HEK293 (cell line): ENCODE measurements around the gene FASTK.
A peak's percentile ranks its signal among the peaks of the same experiment; 100 is the strongest.

ENCODE experiments used
- BCL11B ChIP-seq: fragments of 450-650 bp; formaldehyde crosslinking; IDR thresholded peaks from 2 replicates; pipeline ENCODE4 v1.5.1; 2016; ENCODE audit warnings: low read depth, missing biosample characterization, missing genetic modification characterization
- EGR2 ChIP-seq: fragments of 450-650 bp; formaldehyde crosslinking; IDR thresholded peaks from 2 replicates; pipeline ENCODE4 v1.5.1; 2016; ENCODE audit warnings: low read depth, missing biosample characterization, missing genetic modification characterization
- KLF1 ChIP-seq: fragments of 450-650 bp; formaldehyde crosslinking; IDR thresholded peaks from 2 replicates; pipeline ENCODE4 v1.5.1; 2016; ENCODE audit warnings: missing biosample characterization, missing genetic modification characterization
- KLF8 ChIP-seq: fragments of 450-650 bp; formaldehyde crosslinking; IDR thresholded peaks from 2 replicates; pipeline ENCODE4 v1.5.1; 2016; ENCODE audit warnings: missing biosample characterization, missing genetic modification characterization
- MZF1 ChIP-seq: fragments of 450-650 bp; formaldehyde crosslinking; IDR thresholded peaks from 2 replicates; pipeline ENCODE4 v1.5.1; 2017; ENCODE audit warnings: missing biosample characterization, missing genetic modification characterization, borderline replicate concordance
- WT1 ChIP-seq: fragments of 450-650 bp; formaldehyde crosslinking; IDR thresholded peaks from 2 replicates; pipeline ENCODE4 v1.5.1; 2016; ENCODE audit warnings: missing biosample characterization, missing genetic modification characterization
- ZBTB48 ChIP-seq: fragments of 450-650 bp; formaldehyde crosslinking; IDR thresholded peaks from 2 replicates; pipeline ENCODE4 v1.5.1; 2016; ENCODE audit warnings: missing biosample characterization, missing genetic modification characterization
- ZFHX2 ChIP-seq: fragments of 450-650 bp; formaldehyde crosslinking; conservative IDR thresholded peaks from 2 replicates; pipeline ENCODE4 v1.5.1; 2016; ENCODE audit warnings: missing biosample characterization, missing genetic modification characterization
- ZIC2 ChIP-seq: fragments of 450-650 bp; formaldehyde crosslinking; IDR thresholded peaks from 2 replicates; pipeline ENCODE4 v1.5.1; 2016; ENCODE audit warnings: missing biosample characterization, missing genetic modification characterization
- ZNF19 ChIP-seq: fragments of 450-650 bp; formaldehyde crosslinking; IDR thresholded peaks from 2 replicates; pipeline ENCODE4; 2016; ENCODE audit warnings: missing biosample characterization, missing genetic modification characterization, low read depth
- ZNF23 ChIP-seq: fragments of 450-650 bp; formaldehyde crosslinking; IDR thresholded peaks from 2 replicates; pipeline ENCODE4 v1.5.1; 2016; ENCODE audit warnings: missing biosample characterization, missing genetic modification characterization, borderline replicate concordance
- ZNF274 ChIP-seq, 2 experiments: fragments of 200-500 bp in 1 of 2; fragments of 450-650 bp in 1 of 2; sonication (Bioruptor generic) in 1 of 2; formaldehyde crosslinking in 1 of 2; IDR thresholded peaks; 2 replicates each; pipeline versions ENCODE4 v1.5.1 to v1.6.1; 2014 to 2016; ENCODE audit warnings: borderline replicate concordance in 1 of 2, inconsistent platforms in 1 of 2, low read length in 1 of 2, missing biosample characterization in 1 of 2, missing genetic modification characterization in 1 of 2
- ZNF335 ChIP-seq: fragments of 450-650 bp; formaldehyde crosslinking; conservative IDR thresholded peaks from 2 replicates; pipeline ENCODE4 v1.5.1; 2016; ENCODE audit warnings: missing biosample characterization, missing genetic modification characterization
- ZNF354C ChIP-seq: fragments of 450-650 bp; formaldehyde crosslinking; IDR thresholded peaks from 2 replicates; pipeline ENCODE4 v1.5.1; 2016; ENCODE audit warnings: missing biosample characterization, missing genetic modification characterization, low read depth, borderline replicate concordance
- ZNF529 ChIP-seq: fragments of 450-650 bp; formaldehyde crosslinking; IDR thresholded peaks from 2 replicates; pipeline ENCODE4 v1.5.1; 2017; ENCODE audit warnings: missing genetic modification characterization, missing biosample characterization; ENCODE audit not compliant: insufficient replicate concordance
- ZNF561 ChIP-seq: fragments of 450-650 bp; IDR thresholded peaks from 2 replicates; pipeline ENCODE4 v1.5.1; 2018; ENCODE audit warnings: missing biosample characterization, missing genetic modification characterization, borderline replicate concordance
- ZNF624 ChIP-seq: fragments of 450-650 bp; formaldehyde crosslinking; IDR thresholded peaks from 2 replicates; pipeline ENCODE4 v1.5.1; 2017; ENCODE audit warnings: missing biosample characterization, missing genetic modification characterization
- ZNF660 ChIP-seq: fragments of 450-650 bp; IDR thresholded peaks from 2 replicates; pipeline ENCODE4 v1.5.1; 2018; ENCODE audit warnings: missing biosample characterization, mild to moderate bottlenecking, missing genetic modification characterization
- TF ChIP-seq, protein P1 (sequence below): fragments of 450-650 bp; formaldehyde crosslinking; IDR thresholded peaks from 2 replicates; pipeline ENCODE4 v1.5.1; 2016; ENCODE audit warnings: missing biosample characterization, missing genetic modification characterization
- TF ChIP-seq, protein P2 (sequence below): fragments of 450-650 bp; formaldehyde crosslinking; IDR thresholded peaks from 2 replicates; pipeline ENCODE4 v1.5.1; 2016; ENCODE audit warnings: missing biosample characterization, missing genetic modification characterization
- TF ChIP-seq, protein P3 (sequence below): fragments of 450-650 bp; formaldehyde crosslinking; conservative IDR thresholded peaks from 2 replicates; pipeline ENCODE4 v1.5.1; 2016; ENCODE audit warnings: low read depth, missing biosample characterization, missing genetic modification characterization
- TF ChIP-seq, protein P4 (sequence below): fragments of 450-650 bp; formaldehyde crosslinking; IDR thresholded peaks from 2 replicates; pipeline ENCODE4 v1.5.1; 2016; ENCODE audit warnings: missing biosample characterization, missing genetic modification characterization, borderline replicate concordance
- TF ChIP-seq, protein P5 (sequence below): fragments of 450-650 bp; formaldehyde crosslinking; IDR thresholded peaks from 2 replicates; pipeline ENCODE4 v1.5.1; 2017; ENCODE audit warnings: missing biosample characterization, missing genetic modification characterization

FASTK gene

DNA sequence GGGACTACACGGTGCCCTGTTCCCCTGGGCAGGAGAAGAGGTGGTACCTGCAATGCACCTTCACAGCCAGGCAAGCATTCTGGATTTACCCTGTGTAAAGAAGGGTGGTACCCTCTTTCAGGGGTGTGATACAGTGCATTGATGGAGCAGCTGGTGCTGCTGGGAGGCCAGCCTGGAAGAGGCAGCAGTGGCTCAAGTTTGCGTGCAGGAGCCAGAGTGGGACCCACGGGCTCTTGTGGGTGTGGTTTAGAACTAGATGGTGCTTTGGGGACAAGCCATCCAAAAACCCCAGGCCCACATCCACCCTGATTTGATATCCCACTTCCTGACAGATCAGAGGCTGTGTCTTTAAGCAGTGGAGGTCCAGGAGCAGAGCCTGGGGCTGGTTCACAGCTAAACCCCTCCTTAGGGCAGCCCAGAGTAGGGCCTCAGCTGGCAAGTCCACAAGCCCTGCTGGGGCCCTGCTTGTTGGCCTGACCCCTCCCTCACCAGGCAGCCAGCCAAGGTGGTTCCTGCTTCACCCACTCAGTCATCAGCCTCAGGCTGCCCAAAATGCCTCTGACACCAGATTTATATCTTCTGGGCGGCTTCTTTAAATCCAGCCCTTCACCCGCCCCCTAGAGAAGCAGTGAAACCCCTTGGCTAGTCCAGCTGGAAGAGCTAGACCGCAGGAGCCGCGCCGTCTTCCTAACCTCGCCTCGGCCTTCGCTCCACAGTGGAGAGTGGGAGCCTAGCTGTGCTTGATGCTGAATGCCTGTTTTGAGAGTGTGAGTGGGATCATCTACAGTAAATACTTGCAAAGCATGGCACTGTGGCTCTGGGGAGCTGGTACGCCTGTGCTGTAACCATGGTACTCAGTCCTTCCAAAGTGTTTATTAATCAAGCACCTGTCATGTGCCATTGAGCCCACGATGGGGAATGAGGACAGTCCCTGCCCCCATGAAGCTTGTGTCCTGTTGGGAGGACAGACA, 33.7 kb downstream of the FASTK start (continued):
- TF ChIP-seq, protein P1, sequence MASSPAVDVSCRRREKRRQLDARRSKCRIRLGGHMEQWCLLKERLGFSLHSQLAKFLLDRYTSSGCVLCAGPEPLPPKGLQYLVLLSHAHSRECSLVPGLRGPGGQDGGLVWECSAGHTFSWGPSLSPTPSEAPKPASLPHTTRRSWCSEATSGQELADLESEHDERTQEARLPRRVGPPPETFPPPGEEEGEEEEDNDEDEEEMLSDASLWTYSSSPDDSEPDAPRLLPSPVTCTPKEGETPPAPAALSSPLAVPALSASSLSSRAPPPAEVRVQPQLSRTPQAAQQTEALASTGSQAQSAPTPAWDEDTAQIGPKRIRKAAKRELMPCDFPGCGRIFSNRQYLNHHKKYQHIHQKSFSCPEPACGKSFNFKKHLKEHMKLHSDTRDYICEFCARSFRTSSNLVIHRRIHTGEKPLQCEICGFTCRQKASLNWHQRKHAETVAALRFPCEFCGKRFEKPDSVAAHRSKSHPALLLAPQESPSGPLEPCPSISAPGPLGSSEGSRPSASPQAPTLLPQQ (tag by site-specific recombination): peak; percentile 72
- TF ChIP-seq WT1 (tag by site-specific recombination) (no peak), ZBTB48 (tag by site-specific recombination) (peak; percentile 45), ZFHX2 (tag by site-specific recombination) (peak; percentile 55), ZNF354C (no peak), ZNF335 (tag by site-specific recombination) (peak; percentile 62), ZNF23 (tag by site-specific recombination) (no peak), ZIC2 (tag by site-specific recombination) (no peak), ZNF561 (tag by site-specific recombination) (no peak), EGR2 (peak; percentile 61), ZNF274 (IDR thresholded peaks at IDR 0.05; ENCODE audit: low read length) (no peak), ZNF274 (tag by site-specific recombination; IDR thresholded peaks at IDR 0.05; ENCODE audit: borderline replicate concordance) (no peak), BCL11B (tag by site-specific recombination) (no peak), ZNF19 (no peak), ZNF660 (tag by site-specific recombination) (no peak), KLF8 (tag by site-specific recombination) (no peak), KLF1 (tag by site-specific recombination) (peak; percentile 6; the same call in 1 of the 2 replicates), ZNF624 (no peak), MZF1 (no peak), ZNF529 (tag by site-specific recombination) (no peak)
- TF ChIP-seq, protein P2, sequence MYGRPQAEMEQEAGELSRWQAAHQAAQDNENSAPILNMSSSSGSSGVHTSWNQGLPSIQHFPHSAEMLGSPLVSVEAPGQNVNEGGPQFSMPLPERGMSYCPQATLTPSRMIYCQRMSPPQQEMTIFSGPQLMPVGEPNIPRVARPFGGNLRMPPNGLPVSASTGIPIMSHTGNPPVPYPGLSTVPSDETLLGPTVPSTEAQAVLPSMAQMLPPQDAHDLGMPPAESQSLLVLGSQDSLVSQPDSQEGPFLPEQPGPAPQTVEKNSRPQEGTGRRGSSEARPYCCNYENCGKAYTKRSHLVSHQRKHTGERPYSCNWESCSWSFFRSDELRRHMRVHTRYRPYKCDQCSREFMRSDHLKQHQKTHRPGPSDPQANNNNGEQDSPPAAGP (tag by site-specific recombination): no peak
- TF ChIP-seq, protein P3, sequence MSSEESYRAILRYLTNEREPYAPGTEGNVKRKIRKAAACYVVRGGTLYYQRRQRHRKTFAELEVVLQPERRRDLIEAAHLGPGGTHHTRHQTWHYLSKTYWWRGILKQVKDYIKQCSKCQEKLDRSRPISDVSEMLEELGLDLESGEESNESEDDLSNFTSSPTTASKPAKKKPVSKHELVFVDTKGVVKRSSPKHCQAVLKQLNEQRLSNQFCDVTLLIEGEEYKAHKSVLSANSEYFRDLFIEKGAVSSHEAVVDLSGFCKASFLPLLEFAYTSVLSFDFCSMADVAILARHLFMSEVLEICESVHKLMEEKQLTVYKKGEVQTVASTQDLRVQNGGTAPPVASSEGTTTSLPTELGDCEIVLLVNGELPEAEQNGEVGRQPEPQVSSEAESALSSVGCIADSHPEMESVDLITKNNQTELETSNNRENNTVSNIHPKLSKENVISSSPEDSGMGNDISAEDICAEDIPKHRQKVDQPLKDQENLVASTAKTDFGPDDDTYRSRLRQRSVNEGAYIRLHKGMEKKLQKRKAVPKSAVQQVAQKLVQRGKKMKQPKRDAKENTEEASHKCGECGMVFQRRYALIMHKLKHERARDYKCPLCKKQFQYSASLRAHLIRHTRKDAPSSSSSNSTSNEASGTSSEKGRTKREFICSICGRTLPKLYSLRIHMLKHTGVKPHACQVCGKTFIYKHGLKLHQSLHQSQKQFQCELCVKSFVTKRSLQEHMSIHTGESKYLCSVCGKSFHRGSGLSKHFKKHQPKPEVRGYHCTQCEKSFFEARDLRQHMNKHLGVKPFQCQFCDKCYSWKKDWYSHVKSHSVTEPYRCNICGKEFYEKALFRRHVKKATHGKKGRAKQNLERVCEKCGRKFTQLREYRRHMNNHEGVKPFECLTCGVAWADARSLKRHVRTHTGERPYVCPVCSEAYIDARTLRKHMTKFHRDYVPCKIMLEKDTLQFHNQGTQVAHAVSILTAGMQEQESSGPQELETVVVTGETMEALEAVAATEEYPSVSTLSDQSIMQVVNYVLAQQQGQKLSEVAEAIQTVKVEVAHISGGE (tag by site-specific recombination): no peak
- TF ChIP-seq, protein P4, sequence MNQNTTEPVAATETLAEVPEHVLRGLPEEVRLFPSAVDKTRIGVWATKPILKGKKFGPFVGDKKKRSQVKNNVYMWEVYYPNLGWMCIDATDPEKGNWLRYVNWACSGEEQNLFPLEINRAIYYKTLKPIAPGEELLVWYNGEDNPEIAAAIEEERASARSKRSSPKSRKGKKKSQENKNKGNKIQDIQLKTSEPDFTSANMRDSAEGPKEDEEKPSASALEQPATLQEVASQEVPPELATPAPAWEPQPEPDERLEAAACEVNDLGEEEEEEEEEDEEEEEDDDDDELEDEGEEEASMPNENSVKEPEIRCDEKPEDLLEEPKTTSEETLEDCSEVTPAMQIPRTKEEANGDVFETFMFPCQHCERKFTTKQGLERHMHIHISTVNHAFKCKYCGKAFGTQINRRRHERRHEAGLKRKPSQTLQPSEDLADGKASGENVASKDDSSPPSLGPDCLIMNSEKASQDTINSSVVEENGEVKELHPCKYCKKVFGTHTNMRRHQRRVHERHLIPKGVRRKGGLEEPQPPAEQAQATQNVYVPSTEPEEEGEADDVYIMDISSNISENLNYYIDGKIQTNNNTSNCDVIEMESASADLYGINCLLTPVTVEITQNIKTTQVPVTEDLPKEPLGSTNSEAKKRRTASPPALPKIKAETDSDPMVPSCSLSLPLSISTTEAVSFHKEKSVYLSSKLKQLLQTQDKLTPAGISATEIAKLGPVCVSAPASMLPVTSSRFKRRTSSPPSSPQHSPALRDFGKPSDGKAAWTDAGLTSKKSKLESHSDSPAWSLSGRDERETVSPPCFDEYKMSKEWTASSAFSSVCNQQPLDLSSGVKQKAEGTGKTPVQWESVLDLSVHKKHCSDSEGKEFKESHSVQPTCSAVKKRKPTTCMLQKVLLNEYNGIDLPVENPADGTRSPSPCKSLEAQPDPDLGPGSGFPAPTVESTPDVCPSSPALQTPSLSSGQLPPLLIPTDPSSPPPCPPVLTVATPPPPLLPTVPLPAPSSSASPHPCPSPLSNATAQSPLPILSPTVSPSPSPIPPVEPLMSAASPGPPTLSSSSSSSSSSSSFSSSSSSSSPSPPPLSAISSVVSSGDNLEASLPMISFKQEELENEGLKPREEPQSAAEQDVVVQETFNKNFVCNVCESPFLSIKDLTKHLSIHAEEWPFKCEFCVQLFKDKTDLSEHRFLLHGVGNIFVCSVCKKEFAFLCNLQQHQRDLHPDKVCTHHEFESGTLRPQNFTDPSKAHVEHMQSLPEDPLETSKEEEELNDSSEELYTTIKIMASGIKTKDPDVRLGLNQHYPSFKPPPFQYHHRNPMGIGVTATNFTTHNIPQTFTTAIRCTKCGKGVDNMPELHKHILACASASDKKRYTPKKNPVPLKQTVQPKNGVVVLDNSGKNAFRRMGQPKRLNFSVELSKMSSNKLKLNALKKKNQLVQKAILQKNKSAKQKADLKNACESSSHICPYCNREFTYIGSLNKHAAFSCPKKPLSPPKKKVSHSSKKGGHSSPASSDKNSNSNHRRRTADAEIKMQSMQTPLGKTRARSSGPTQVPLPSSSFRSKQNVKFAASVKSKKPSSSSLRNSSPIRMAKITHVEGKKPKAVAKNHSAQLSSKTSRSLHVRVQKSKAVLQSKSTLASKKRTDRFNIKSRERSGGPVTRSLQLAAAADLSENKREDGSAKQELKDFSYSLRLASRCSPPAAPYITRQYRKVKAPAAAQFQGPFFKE (tag by site-specific recombination): no peak
- TF ChIP-seq, protein P5, sequence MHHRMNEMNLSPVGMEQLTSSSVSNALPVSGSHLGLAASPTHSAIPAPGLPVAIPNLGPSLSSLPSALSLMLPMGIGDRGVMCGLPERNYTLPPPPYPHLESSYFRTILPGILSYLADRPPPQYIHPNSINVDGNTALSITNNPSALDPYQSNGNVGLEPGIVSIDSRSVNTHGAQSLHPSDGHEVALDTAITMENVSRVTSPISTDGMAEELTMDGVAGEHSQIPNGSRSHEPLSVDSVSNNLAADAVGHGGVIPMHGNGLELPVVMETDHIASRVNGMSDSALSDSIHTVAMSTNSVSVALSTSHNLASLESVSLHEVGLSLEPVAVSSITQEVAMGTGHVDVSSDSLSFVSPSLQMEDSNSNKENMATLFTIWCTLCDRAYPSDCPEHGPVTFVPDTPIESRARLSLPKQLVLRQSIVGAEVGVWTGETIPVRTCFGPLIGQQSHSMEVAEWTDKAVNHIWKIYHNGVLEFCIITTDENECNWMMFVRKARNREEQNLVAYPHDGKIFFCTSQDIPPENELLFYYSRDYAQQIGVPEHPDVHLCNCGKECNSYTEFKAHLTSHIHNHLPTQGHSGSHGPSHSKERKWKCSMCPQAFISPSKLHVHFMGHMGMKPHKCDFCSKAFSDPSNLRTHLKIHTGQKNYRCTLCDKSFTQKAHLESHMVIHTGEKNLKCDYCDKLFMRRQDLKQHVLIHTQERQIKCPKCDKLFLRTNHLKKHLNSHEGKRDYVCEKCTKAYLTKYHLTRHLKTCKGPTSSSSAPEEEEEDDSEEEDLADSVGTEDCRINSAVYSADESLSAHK (tag by site-specific recombination): no peak
